Measurements from ENCODE around the gene PRSS21. TPM values are rescaled to one million over a fixed set of nuclear protein-coding genes. Genes with fewer than 3 reads are reported as not detected.

The PRSS21 gene
- polyA plus RNA-seq, 3 donors, result 2.1 to 9.0 (median 3.1) TPM

DNA sequence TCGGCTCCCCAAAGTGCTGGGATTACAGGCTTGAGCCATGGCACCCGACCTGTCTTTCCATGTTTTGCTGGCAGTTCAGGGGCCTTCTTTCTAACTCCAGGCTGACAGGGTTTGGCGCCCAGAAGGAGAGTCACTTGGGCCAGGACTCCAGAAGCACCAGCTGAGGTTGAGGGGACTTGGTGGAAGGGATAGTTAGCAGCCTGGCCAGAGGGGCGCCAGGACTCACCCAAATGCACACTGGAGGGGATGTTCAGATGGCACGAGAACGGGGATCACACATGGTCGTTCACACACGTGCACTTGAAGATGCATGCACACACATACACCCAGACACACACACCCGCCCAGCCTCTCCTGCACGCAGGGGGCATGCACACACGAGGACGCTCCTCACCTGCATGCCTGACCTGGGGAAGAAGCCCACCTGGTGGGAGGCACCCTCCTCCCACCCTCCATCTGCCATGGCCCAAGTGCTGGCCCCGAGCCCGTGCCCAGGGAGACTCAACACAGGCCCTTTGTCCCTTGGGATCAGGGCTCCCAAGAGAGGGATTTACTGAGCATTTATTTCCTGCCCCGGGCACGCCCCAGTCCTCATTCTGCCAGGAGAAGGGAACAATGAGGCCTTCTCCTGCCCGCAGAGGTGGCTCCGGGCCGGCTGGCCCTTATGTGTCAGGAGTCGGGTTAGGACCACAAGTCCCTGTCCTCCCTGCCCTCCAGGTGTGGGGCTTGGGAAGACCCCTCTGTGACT lies 2.3 kb upstream of the PRSS21 start:
- H2AFZ ChIP-seq (ENCODE audit: insufficient read depth, low read depth, low read length, poor library complexity, severe bottlenecking), result no peak overlapping the region
- DNase-seq, result no peak
- intact Hi-C loops (cut with micrococcal nuclease), result no loop called here
- H3K27ac ChIP-seq (ENCODE audit: low read depth in 1 of 2, low read length in 2 of 2), result no peak overlapping the region
- H3K9ac ChIP-seq (ENCODE audit: insufficient read depth, low read length, poor library complexity, severe bottlenecking), result no peak overlapping the region
- Mint-ChIP-seq H3K9me3 (peaks cover 0 to 1% (median 0%) of the 10 kb centered on the region in 7 donors), H3K36me3 (no peaks in the 10 kb centered on the region), H3K27ac (peak overlapping the region in 1 of 7 donors; percentile 56), H3K4me1 (peaks cover 8% of the 10 kb centered on the region), H3K4me3 (no peak overlapping the region), H3K27me3 (ENCODE audit: low read depth in 3 of 3) (peaks cover 9 to 16% (median 14%) of the 10 kb centered on the region in 3 donors)
- no peak for TF ChIP-seq CTCF (IDR thresholded peaks at IDR 0.05)
- no peak overlapping the region for H3K4me3 ChIP-seq (replicated peaks in 1 of 3; ENCODE audit: low read depth in 2 of 3, low read length in 3 of 3)
- no peaks in the 10 kb centered on the region for H3K79me2 ChIP-seq (ENCODE audit: insufficient read depth, low read length)
- peaks cover 0 to 5% of the 10 kb centered on the region in 2 donors for H3K27me3 ChIP-seq (ENCODE audit: control insufficient read depth in 2 of 2, insufficient read depth in 2 of 2, low read length in 2 of 2)
- H3K4me1 ChIP-seq (ENCODE audit: control insufficient read depth in 1 of 2, insufficient read depth in 2 of 2, low read length in 2 of 2), result peaks cover 5 to 12% of the 10 kb centered on the region in 2 donors
- WGBS (ENCODE audit: insufficient coverage), result 96% methylated on average over 16 of the region's 20 CpGs
- H3K4me2 ChIP-seq (replicated peaks; ENCODE audit: extremely low read depth, low read length, poor library complexity, severe bottlenecking), result no peak overlapping the region
- H4K20me1 ChIP-seq (ENCODE audit: insufficient read depth, low read length), result no peaks in the 10 kb centered on the region
- no peaks in the 10 kb centered on the region for H3K36me3 ChIP-seq (replicated peaks in 1 of 2; ENCODE audit: control insufficient read depth in 1 of 2, insufficient read depth in 2 of 2, low read length in 2 of 2)
- no peaks in the 10 kb centered on the region for H3K9me3 ChIP-seq (replicated peaks in 1 of 2; ENCODE audit: control insufficient read depth in 1 of 2, insufficient read depth in 1 of 2, low read length in 2 of 2)

DNA sequence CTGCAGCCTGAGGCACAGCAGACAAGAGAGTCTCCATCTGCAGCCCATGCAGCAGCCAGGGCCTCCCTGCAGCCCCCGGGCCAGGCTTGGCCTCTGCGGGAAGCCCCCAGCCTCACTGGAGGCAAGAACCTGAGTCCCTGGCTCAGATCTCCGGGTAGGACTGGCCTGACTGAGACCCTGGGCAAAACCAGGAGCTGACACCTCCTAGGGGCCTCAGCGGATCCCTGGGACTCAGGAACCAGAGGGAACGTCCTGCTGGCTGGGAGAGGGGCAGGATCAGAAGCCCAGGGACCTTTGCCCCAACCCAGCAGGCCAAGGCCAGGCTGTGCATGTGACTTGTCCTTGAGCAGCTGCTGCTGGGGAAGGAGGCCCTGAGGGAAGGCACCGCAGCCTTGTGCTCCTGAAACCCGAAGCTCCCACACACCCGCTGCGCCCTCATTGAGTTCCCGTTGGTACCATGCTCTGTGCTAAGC lies 1.7 kb upstream of the PRSS21 start:
- DNase-seq, result no peak
- no peak for TF ChIP-seq CTCF (IDR thresholded peaks at IDR 0.05)
- intact Hi-C loops (cut with micrococcal nuclease), result no loop called here
- H3K9me3 ChIP-seq (replicated peaks in 1 of 2; ENCODE audit: control insufficient read depth in 1 of 2, insufficient read depth in 1 of 2, low read length in 2 of 2), result no peaks in the 10 kb centered on the region
- no peak overlapping the region for H3K4me3 ChIP-seq (replicated peaks in 1 of 3; ENCODE audit: low read depth in 2 of 3, low read length in 3 of 3)
- H3K36me3 ChIP-seq (replicated peaks in 1 of 2; ENCODE audit: control insufficient read depth in 1 of 2, insufficient read depth in 2 of 2, low read length in 2 of 2), result no peaks in the 10 kb centered on the region
- no peak overlapping the region for H3K4me2 ChIP-seq (replicated peaks; ENCODE audit: extremely low read depth, low read length, poor library complexity, severe bottlenecking)
- H2AFZ ChIP-seq (ENCODE audit: insufficient read depth, low read depth, low read length, poor library complexity, severe bottlenecking), result no peak overlapping the region
- H3K9me3 Mint-ChIP-seq, result peaks cover 0 to under 1% (median 0%) of the 10 kb centered on the region in 7 donors
- no peak overlapping the region for H3K27ac ChIP-seq (ENCODE audit: low read depth in 1 of 2, low read length in 2 of 2)
- H3K79me2 ChIP-seq (ENCODE audit: insufficient read depth, low read length), result no peaks in the 10 kb centered on the region
- peaks cover 0 to 3% of the 10 kb centered on the region in 2 donors for H3K27me3 ChIP-seq (ENCODE audit: control insufficient read depth in 2 of 2, insufficient read depth in 2 of 2, low read length in 2 of 2)
- H3K27ac Mint-ChIP-seq, result no peak overlapping the region
- H3K4me3 Mint-ChIP-seq, result no peak overlapping the region
- H3K4me1 Mint-ChIP-seq, result peaks cover 8% of the 10 kb centered on the region
- H4K20me1 ChIP-seq (ENCODE audit: insufficient read depth, low read length), result no peaks in the 10 kb centered on the region
- 99% methylated on average over 9 of the region's 10 CpGs for WGBS (ENCODE audit: insufficient coverage)
- H3K36me3 Mint-ChIP-seq, result no peaks in the 10 kb centered on the region
- no peak overlapping the region for H3K9ac ChIP-seq (ENCODE audit: insufficient read depth, low read length, poor library complexity, severe bottlenecking)
- H3K27me3 Mint-ChIP-seq (ENCODE audit: low read depth in 3 of 3), result peaks cover 5 to 14% (median 14%) of the 10 kb centered on the region in 3 donors
- H3K4me1 ChIP-seq (ENCODE audit: control insufficient read depth in 1 of 2, insufficient read depth in 2 of 2, low read length in 2 of 2), result peaks cover 5 to 12% of the 10 kb centered on the region in 2 donors
